ENCODE results near the gene TRIP4. TPM values are rescaled to one million over a fixed set of nuclear protein-coding genes. Genes with fewer than 3 reads are reported as not detected.
A peak's percentile ranks its signal among the peaks of the same experiment; 100 is the strongest.
"Not testable (repeated sequence)": the region's sequence is repeated elsewhere in the genome, so short reads cannot be mapped to it uniquely, and the experiment has no call there.

TRIP4 gene
- total and polyA plus RNA-seq, 2 of the 8 experiments (the other 6 are each of a cell fraction or from before 2014, with no cell fraction given) = 6.2 to 18.9 TPM

- not testable (repeated sequence) for H3K27me3 ChIP-seq (replicated peaks in 1 of 4; ENCODE audit: control insufficient read depth in 3 of 4, extremely low read depth in 1 of 4, insufficient read depth in 3 of 4, low read length in 3 of 4); H3K4me1 ChIP-seq (replicated peaks in 1 of 4; ENCODE audit: control insufficient read depth in 3 of 4, insufficient read depth in 4 of 4, low read length in 3 of 4); H2AK5ac ChIP-seq (ENCODE audit: low read depth, low read length); H2BK5ac ChIP-seq (ENCODE audit: low read depth, low read length); H4K8ac ChIP-seq (ENCODE audit: extremely low read depth, insufficient read depth, low read length); H3K56ac ChIP-seq (replicated peaks; ENCODE audit: insufficient read length, low read depth, low read length); H4K20me1 ChIP-seq (replicated peaks in 1 of 2; ENCODE audit: control insufficient read depth in 1 of 2, insufficient read depth in 2 of 2, low read length in 2 of 2); FAIRE-seq; H2BK12ac ChIP-seq (ENCODE audit: low read depth, low read length); H3K79me1 ChIP-seq (ENCODE audit: low read depth, low read length); H3K23me2 ChIP-seq (ENCODE audit: low read depth, low read length); H2BK120ac ChIP-seq (replicated peaks; ENCODE audit: low read depth, low read length); DNase-seq (ENCODE audit: low read depth in 1 of 2, low spot score in 2 of 2); H2BK20ac ChIP-seq (ENCODE audit: low read length); H4K5ac ChIP-seq (ENCODE audit: insufficient read length, low read depth, low read length); H3K27ac ChIP-seq (ENCODE audit: low read depth, low read length); H4K91ac ChIP-seq (replicated peaks; ENCODE audit: insufficient read length, low read length); H3K18ac ChIP-seq (ENCODE audit: extremely low read depth, low read length); H3K14ac ChIP-seq (ENCODE audit: insufficient read length); H2BK15ac ChIP-seq (ENCODE audit: low read length); H3K23ac ChIP-seq (ENCODE audit: insufficient read length); H3K9me3 ChIP-seq (ENCODE audit: insufficient read depth in 2 of 2, low read depth in 1 of 2, low read length in 1 of 2); H3K4ac ChIP-seq (replicated peaks; ENCODE audit: insufficient read length, low read depth, low read length)
- H3K36me3 ChIP-seq (ENCODE audit: control insufficient read depth in 2 of 4, insufficient read depth in 4 of 4, low read length in 3 of 4) = peaks cover 0 to 18% (median 7%) of the 10 kb centered on the region in 4 experiments; a peak in 4 of 8 replicates
- peak overlapping the region in 3 of 4 experiments; percentile 71 to 91 (median 86); a peak in 6 of 7 replicates for H3K9ac ChIP-seq (replicated peaks in 1 of 4; ENCODE audit: extremely low read depth in 1 of 4, low read depth in 3 of 4, low read length in 3 of 4)
- 73% methylated on average over 11 of the region's 11 CpGs; no CpG with 5 or more reads in 1 of the 2 experiments for WGBS, 2 experiments (ENCODE audit: extremely low coverage in 1 of 2, insufficient coverage in 1 of 2, insufficient read length in 1 of 2, insufficient replicate concordance in 2 of 2, low coverage in 1 of 2, low lambda C conversion rate in 2 of 2, missing lambda C conversion rate in 1 of 2)
- ChIA-PET CTCF (ENCODE audit: partially characterized antibody) (interaction anchor here (0.6 to 1.7 kb wide), 3 partner anchors 46 to 301 kb away, joined by 3 to 4 read pairs (median 3); no protein-coding TSS in a partner anchor), POLR2A (ENCODE audit: partially characterized antibody) (interaction anchor here (0.6 to 2.4 kb wide), 10 partner anchors 9 to 439 kb away, joined by 3 to 8 read pairs (median 4); partner anchors contain the start of gene PPIB)
- 0 out of 2 replicates have a peak overlapping the region, but pooled peaks have one; percentile 88 for H2AFZ ChIP-seq (ENCODE audit: low read length)
- peak overlapping the region; percentile 82 to 90 (median 83) for H3K4me3 ChIP-seq (ENCODE audit: extremely low read depth in 1 of 4, insufficient read depth in 2 of 4, low read depth in 3 of 4, low read length in 4 of 4)
- peak overlapping the region; percentile 78 to 89 for H3K4me2 ChIP-seq (ENCODE audit: insufficient read depth in 1 of 2, low read depth in 2 of 2, low read length in 2 of 2)
- H3K79me2 ChIP-seq (ENCODE audit: control insufficient read depth in 1 of 2, insufficient read depth in 2 of 2, low read length in 2 of 2) = peaks cover 0 to 23% of the 10 kb centered on the region in 2 experiments; a peak in 2 of 4 replicates
Observed at GRCh38 chr15:64380130-64380870, 7.3 kb upstream of the TRIP4 start.
